Fibroblast of villous mesenchyme (primary cell): ENCODE data around the gene ST3GAL4. TPM values are rescaled to one million over a fixed set of nuclear protein-coding genes. Genes with fewer than 3 reads are reported as not detected.

Experiments
- DNase-seq: peaks from one replicate; pipeline ENCODE4 v3.0.0-alpha.2; 2010; ENCODE audit warnings: low read depth
- H3K4me3 ChIP-seq: 2 replicates; pipeline ENCODE4 v1.5.1; 2011; ENCODE audit warnings: low read depth, mild to moderate bottlenecking, low read length
- CTCF ChIP-seq: IDR thresholded peaks from 2 replicates; pipeline ENCODE4 v1.5.1; 2012; ENCODE audit warnings: low read depth, mild to moderate bottlenecking, low read length; ENCODE audit not compliant: insufficient read depth
- total RNA-seq: library from RNA; depleted of rRNA; stranded (reverse); fragments of >200 nt; gene quantifications from 2 replicates; pipeline ENCODE4 v1.2.3, GENCODE V29; 2012

ST3GAL4 gene
- total RNA-seq, 1 donor, result 16.8 TPM

- H3K4me3 ChIP-seq, result no peak overlapping the region
- no peak for TF ChIP-seq CTCF
- DNase-seq, result no peak
Measured at GRCh38 chr11:126451211-126451802, 95.8 kb downstream of the ST3GAL4 start.

- TF ChIP-seq CTCF, result no peak
- no peak overlapping the region for H3K4me3 ChIP-seq
- DNase-seq, result no peak
Measured at GRCh38 chr11:126452241-126453101, 97.0 kb downstream of the ST3GAL4 start.

GRCh38 chr11:126456089-126456488 is 100.6 kb downstream of the ST3GAL4 start:
- no peak for DNase-seq
- TF ChIP-seq CTCF, result no peak
- H3K4me3 ChIP-seq, result no peak overlapping the region

DNA sequence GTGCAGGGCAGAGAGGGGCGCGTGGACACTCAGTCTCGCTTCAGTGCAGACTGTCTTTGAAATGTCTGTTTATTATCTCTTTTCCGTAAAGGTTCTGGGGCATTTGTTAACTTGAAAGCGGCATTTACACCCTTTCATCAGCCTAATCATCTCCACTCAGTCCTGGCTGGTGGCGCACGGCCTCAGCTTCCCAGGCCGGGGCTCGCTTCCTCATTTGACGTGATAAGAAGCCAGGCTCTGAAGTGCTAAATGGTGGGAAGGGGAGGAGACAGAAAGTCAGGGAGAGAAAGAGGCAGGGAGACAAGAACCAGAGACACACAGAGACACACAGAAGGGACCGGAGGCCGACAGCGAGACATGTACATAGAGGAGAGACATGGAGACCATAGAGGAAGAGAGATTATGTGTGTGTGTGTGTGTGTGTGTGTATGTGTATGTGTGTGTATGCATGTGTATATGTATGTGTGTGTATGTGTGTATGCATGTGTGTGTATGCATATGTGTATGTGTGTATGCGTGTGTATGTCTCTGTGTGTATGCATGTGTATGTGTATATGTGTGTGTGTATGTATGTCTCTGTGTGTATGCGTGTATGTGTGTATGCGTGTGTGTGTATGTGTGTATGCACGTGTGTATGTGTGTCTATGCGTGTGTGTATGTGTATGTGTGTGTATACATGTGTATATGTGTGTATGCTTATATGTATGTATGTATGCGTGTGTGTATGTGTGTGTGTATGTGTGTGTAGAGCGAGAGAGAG is 101.5 kb downstream of the ST3GAL4 start:
- DNase-seq, result no peak
- TF ChIP-seq CTCF, result no peak

DNA sequence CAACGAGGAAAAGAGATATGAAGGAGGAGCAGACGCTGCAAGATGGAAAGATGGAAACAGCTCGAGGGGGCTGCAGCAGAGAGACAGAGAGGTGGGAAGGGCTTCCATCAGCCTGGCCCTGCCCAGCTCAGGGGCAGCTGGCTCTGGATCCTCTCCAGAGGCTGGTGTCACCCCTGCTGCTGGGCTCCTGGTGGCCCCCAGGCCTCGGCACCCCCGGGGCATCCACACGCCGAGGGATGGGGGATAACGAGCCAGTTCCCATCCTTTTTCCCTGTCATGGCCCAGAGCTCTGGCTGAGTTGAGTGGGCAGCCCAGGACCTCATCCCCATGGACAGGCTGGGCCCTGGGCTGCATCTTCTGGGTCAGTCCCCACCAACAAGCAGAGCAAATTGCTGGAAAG is 102.3 kb downstream of the ST3GAL4 start:
- TF ChIP-seq CTCF, result no peak

More for the DNA sequence above, 101.5 kb downstream of the ST3GAL4 start:
- no peak overlapping the region for H3K4me3 ChIP-seq

DNA sequence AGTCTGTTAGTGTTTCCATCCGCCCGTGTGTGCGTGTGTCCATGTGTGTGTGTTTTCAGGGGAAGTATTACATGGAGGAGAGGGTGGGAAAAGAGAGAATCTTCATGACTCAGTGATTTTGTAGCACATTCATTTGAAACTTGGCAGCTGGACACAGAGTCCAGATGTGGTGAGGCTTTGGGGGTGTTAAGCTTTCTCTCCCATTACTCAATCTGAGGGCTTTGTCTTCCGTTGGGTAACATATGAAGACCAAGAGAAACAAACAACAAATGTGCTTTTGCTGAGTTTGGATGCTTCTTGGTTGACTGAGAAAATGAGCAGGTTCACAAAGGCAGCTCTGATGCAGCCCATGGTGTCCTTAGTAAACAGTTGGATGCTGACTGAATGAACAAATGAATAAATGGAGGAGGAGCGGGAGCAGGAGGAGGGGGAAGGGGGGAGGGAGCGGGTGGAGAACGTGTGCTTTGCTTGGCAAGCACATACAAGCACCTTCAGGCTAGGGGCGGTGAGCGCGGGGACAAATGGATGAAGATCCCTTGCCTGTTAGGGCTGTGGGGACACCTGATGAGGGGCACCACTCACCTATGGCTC is 104.3 kb downstream of the ST3GAL4 start:
- peak; percentile 69 for DNase-seq
- no peak overlapping the region for H3K4me3 ChIP-seq
- TF ChIP-seq CTCF, result no peak

More for the DNA sequence above, 102.3 kb downstream of the ST3GAL4 start:
- no peak overlapping the region for H3K4me3 ChIP-seq
- no peak for DNase-seq
